NB4 (cell line): ENCODE results near the gene ZNRF3.

ENCODE experiments used
- CTCF ChIP-seq: IDR thresholded peaks from one replicate; pipeline ENCODE4 v1.5.1; 2012; ENCODE audit warnings: low read depth, low read length
- POLR2A ChIP-seq: IDR thresholded peaks from 2 replicates; pipeline ENCODE4 v1.6.1; 2011; ENCODE audit warnings: mild to moderate bottlenecking; ENCODE audit not compliant: insufficient read length; ENCODE audit errors: extremely low read depth

GRCh38 chr22:29048822-29049654 is 165.7 kb downstream of the ZNRF3 start:
- TF ChIP-seq POLR2A (no peak), CTCF (no peak)
